Sigmoid colon (tissue), 4 donors: Measurements from ENCODE around the gene LDLRAD4.

Experiments used
- CTCF ChIP-seq, 4 experiments: fragments of 450-650 bp in 3 of 4; fragments of 200-600 bp in 1 of 4; IDR thresholded peaks; one replicate each; pipeline ENCODE4 v1.5.1; 2016 to 2019; ENCODE audit warnings: antibody characterized with exemption in 4 of 4, mild to moderate bottlenecking in 3 of 4, moderate library complexity in 2 of 4
- EP300 ChIP-seq, 4 donors: sonication (generic); formaldehyde crosslinking; IDR thresholded peaks; one replicate each; pipeline ENCODE4 v1.6.1; 2017; ENCODE audit warnings: antibody characterized with exemption in 4 of 4
- POLR2A ChIP-seq, 2 donors: fragments of 450-650 bp; IDR thresholded peaks; one replicate each; pipeline ENCODE4 v1.6.1; 2016; ENCODE audit warnings: antibody characterized with exemption in 2 of 2, mild to moderate bottlenecking in 2 of 2, moderate library complexity in 2 of 2
- POLR2AphosphoS5 ChIP-seq, 4 donors: sonication (generic); formaldehyde crosslinking; IDR thresholded peaks; one replicate each; pipeline ENCODE4 v1.6.1; 2017; ENCODE audit warnings: antibody characterized with exemption in 4 of 4

- TF ChIP-seq EP300 (IDR thresholded peaks at IDR 0.05) (no peak), CTCF (IDR thresholded peaks at IDR 0.05) (no peak), POLR2A (IDR thresholded peaks at IDR 0.05) (no peak), POLR2AphosphoS5 (IDR thresholded peaks at IDR 0.05) (no peak)
Observed at GRCh38 chr18:13265008-13265910, 46.7 kb downstream of the LDLRAD4 start.
